ENCODE results near the gene XRRA1. TPM values are rescaled to one million over a fixed set of nuclear protein-coding genes. Genes with fewer than 3 reads are reported as not detected.

The XRRA1 gene
- total RNA-seq, 1 experiment from 2014 or later, result 11.9 TPM

DNA sequence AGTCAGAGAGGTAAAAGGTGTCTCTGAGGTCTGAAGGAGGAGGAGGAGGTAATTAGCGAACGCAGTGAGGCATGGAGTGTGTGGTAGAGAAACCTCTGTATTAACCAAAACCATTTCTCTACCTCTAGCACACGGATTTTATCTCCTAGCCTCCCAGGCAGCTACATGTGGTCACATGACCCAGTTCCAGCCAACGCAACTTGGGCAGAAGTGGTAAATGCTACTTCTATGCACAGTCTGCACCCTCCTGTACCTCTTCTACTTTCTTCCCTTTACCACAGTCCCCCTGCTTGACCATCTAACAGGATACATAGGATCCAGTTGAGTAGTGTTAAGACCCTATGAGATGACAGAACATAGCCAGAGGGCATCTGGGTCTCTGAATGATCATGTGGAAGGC, 95.7 kb downstream of the XRRA1 start:
- CTCF ChIA-PET, result no interaction called here
- TF ChIP-seq, protein P1, sequence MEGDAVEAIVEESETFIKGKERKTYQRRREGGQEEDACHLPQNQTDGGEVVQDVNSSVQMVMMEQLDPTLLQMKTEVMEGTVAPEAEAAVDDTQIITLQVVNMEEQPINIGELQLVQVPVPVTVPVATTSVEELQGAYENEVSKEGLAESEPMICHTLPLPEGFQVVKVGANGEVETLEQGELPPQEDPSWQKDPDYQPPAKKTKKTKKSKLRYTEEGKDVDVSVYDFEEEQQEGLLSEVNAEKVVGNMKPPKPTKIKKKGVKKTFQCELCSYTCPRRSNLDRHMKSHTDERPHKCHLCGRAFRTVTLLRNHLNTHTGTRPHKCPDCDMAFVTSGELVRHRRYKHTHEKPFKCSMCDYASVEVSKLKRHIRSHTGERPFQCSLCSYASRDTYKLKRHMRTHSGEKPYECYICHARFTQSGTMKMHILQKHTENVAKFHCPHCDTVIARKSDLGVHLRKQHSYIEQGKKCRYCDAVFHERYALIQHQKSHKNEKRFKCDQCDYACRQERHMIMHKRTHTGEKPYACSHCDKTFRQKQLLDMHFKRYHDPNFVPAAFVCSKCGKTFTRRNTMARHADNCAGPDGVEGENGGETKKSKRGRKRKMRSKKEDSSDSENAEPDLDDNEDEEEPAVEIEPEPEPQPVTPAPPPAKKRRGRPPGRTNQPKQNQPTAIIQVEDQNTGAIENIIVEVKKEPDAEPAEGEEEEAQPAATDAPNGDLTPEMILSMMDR (IDR thresholded peaks at IDR 0.05; ENCODE audit: insufficient read depth in 1 of 2, low read depth in 1 of 2, low read length in 1 of 2, severe bottlenecking in 1 of 2, unreplicated experiment in 1 of 2), result no peak
- H3K9me3 ChIP-seq, result no peaks in the 10 kb centered on the region
- no TSS peak for BruUV-seq (replicated peaks)
- no peaks in the 10 kb centered on the region for H3K27me3 ChIP-seq (replicated peaks; ENCODE audit: control insufficient read depth, insufficient read depth, low read length)
- intact Hi-C loops (cut with micrococcal nuclease; ENCODE audit: unreplicated experiment), result no loop called here
- H3K4me1 ChIP-seq, result peaks cover 35% of the 10 kb centered on the region
- H3K36me3 ChIP-seq (ENCODE audit: control insufficient read depth, insufficient read depth, low read length), result peaks cover 4% of the 10 kb centered on the region; the same call in 1 of the 2 replicates
- H3K27me3 Mint-ChIP-seq (ENCODE audit: insufficient read depth, unreplicated experiment), result no peaks in the 10 kb centered on the region
- peaks cover 12% of the 10 kb centered on the region for H3K4me1 Mint-ChIP-seq (ENCODE audit: low read depth, unreplicated experiment)
- H3K4me3 Mint-ChIP-seq (ENCODE audit: unreplicated experiment), result no peak overlapping the region
- DNase-seq, result no peak
- POLR2A ChIA-PET, result no interaction called here
- no peak overlapping the region for H3K27ac Mint-ChIP-seq (ENCODE audit: unreplicated experiment)
- H3K4me3 ChIP-seq (ENCODE audit: low read depth, low read length), result no peak overlapping the region
- no peaks in the 10 kb centered on the region for H3K9me3 Mint-ChIP-seq (ENCODE audit: unreplicated experiment)
- H3K36me3 Mint-ChIP-seq (ENCODE audit: insufficient read depth, unreplicated experiment), result peaks cover 55% of the 10 kb centered on the region

DNA sequence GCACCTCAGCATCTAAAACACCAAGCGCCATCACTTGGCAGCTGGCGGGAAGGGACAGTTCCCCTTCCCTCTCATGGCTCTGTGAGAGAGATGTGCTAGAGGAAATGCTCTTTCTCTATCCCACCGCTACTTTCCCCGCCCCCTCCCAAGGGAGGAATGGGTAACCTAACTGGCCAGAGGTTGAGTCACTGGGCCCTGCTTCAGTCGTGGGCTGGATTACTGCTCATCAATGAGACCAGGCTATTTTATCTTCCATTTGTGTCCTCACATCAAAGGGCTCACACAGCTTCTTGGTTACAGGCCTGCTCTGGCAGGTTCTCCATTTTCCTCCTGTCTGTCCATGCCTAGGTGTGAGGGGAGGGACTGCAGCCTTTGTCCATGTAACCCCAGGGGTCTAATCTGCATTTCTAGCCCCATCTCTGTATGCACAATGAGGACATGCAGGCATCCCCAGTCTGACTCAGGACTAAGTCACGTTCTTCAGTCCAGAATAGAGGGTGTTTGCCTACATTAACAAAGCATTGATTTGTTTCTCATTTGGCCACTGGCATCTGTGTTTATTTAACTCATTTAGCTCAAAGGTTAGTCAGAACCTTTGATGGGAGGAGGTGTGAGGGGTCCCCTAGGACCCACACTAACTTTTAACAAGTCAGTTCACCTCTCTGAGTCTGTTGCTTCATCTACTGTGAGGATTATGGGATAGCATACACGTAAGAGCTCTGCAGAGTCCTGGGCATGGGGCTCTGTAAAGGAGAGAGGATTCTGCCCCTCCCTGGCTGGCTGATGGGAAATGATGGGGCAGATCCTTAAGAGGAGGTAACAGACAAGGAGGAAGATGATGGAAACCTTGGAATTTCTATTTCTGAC, 99.1 kb downstream of the XRRA1 start:
- H3K4me3 ChIP-seq (ENCODE audit: low read depth, low read length), result no peak overlapping the region
- intact Hi-C loops (cut with micrococcal nuclease; ENCODE audit: unreplicated experiment), result loop anchor here (1.0 kb wide), 2 partner anchors 30 to 101 kb away; partner anchors contain the start of gene RNF169
- H3K4me1 ChIP-seq, result peaks cover 35% of the 10 kb centered on the region
- ChIA-PET CTCF (interaction anchor here (0.5 to 2.6 kb wide), 3 partner anchors 123 to 358 kb away, joined by 3 to 12 read pairs (median 5); no protein-coding TSS in a partner anchor), POLR2A (interaction anchor here (0.6 to 1.3 kb wide), 4 partner anchors 38 to 139 kb away, joined by 3 to 11 read pairs (median 4); partner anchors contain the start of gene NEU3)
- Mint-ChIP-seq H3K27me3 (ENCODE audit: insufficient read depth, unreplicated experiment) (no peaks in the 10 kb centered on the region), H3K27ac (ENCODE audit: unreplicated experiment) (peak overlapping the region; percentile 93), H3K4me3 (ENCODE audit: unreplicated experiment) (peak overlapping the region; percentile 61), H3K9me3 (ENCODE audit: unreplicated experiment) (no peaks in the 10 kb centered on the region), H3K4me1 (ENCODE audit: low read depth, unreplicated experiment) (peaks cover 12% of the 10 kb centered on the region), H3K36me3 (ENCODE audit: insufficient read depth, unreplicated experiment) (peaks cover 50% of the 10 kb centered on the region)
- H3K27me3 ChIP-seq (replicated peaks; ENCODE audit: control insufficient read depth, insufficient read depth, low read length), result no peaks in the 10 kb centered on the region
- TF ChIP-seq, protein P1 (IDR thresholded peaks at IDR 0.05; ENCODE audit: insufficient read depth in 1 of 2, low read depth in 1 of 2, low read length in 1 of 2, severe bottlenecking in 1 of 2, unreplicated experiment in 1 of 2), result no peak
- H3K36me3 ChIP-seq (ENCODE audit: control insufficient read depth, insufficient read depth, low read length), result peaks cover 4% of the 10 kb centered on the region; the same call in 1 of the 2 replicates
- no peaks in the 10 kb centered on the region for H3K9me3 ChIP-seq
- TSS peak; percentile 84 for BruUV-seq (replicated peaks)
- DNase-seq, result peak; percentile 81

DNA sequence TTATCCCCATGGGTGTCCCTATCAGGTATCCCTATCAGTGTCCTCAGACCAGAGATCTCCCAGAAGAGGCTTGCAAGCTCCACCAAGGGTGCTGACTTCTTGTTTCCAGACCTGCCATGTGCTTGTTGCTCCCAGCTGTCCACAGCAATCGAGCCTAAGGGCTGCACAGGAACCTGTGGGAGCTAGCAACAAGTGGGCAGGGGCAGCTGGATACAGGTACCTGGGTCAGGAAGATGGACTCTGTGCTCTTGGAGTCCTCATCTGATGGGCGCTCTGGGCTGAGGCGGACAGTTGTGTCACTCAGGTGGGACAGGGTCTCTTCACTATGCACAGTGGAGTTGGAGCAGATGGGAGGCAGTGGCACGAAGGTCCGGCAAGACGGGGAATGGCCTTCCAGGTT, 101.0 kb downstream of the XRRA1 start:
- ChIA-PET POLR2A (no interaction called here), CTCF (no interaction called here)
- intact Hi-C loops (cut with micrococcal nuclease; ENCODE audit: unreplicated experiment), result no loop called here
- no peak overlapping the region for H3K4me3 Mint-ChIP-seq (ENCODE audit: unreplicated experiment)
- no peaks in the 10 kb centered on the region for H3K9me3 Mint-ChIP-seq (ENCODE audit: unreplicated experiment)
- TF ChIP-seq, protein P1 (IDR thresholded peaks at IDR 0.05; ENCODE audit: insufficient read depth in 1 of 2, low read depth in 1 of 2, low read length in 1 of 2, severe bottlenecking in 1 of 2, unreplicated experiment in 1 of 2), result no peak
- Histone ChIP-seq H3K36me3 (ENCODE audit: control insufficient read depth, insufficient read depth, low read length) (peaks cover 4% of the 10 kb centered on the region), H3K4me1 (peaks cover 35% of the 10 kb centered on the region), H3K27me3 (replicated peaks; ENCODE audit: control insufficient read depth, insufficient read depth, low read length) (no peaks in the 10 kb centered on the region), H3K4me3 (ENCODE audit: low read depth, low read length) (no peak overlapping the region), H3K9me3 (no peaks in the 10 kb centered on the region)
- no peak for DNase-seq
- no TSS peak for BruUV-seq (replicated peaks)
- peak overlapping the region; percentile 93 for H3K27ac Mint-ChIP-seq (ENCODE audit: unreplicated experiment)
- H3K36me3 Mint-ChIP-seq (ENCODE audit: insufficient read depth, unreplicated experiment), result peaks cover 48% of the 10 kb centered on the region
- no peaks in the 10 kb centered on the region for H3K27me3 Mint-ChIP-seq (ENCODE audit: insufficient read depth, unreplicated experiment)
- peaks cover 12% of the 10 kb centered on the region for H3K4me1 Mint-ChIP-seq (ENCODE audit: low read depth, unreplicated experiment)
